GM10266 (cell line): ENCODE measurements around the gene GATAD2A.

ENCODE experiments used
- DNase-seq: peaks from one replicate; pipeline ENCODE4 v3.0.0; 2012; ENCODE audit errors: extremely low spot score
- TF ChIP-seq, protein P1 (sequence below): IDR thresholded peaks from 2 replicates; pipeline ENCODE4 v1.5.1; 2012; ENCODE audit warnings: mild to moderate bottlenecking, low read depth; ENCODE audit not compliant: control insufficient read depth, insufficient read depth; ENCODE audit errors: missing control alignments

Gene GATAD2A

GRCh38 chr19:19514215-19514657, 108.8 kb downstream of the GATAD2A start:
- no peak for DNase-seq

GRCh38 chr19:19514881-19515641, 109.6 kb downstream of the GATAD2A start, which contains the start of gene TSSK6:
Gene TSSK6, minus strand, starts transcription at chr19:19515548. Its CDS starts 121 bp downstream, at chr19:19515427.
- DNase-seq = no peak
- TF ChIP-seq, protein P1, sequence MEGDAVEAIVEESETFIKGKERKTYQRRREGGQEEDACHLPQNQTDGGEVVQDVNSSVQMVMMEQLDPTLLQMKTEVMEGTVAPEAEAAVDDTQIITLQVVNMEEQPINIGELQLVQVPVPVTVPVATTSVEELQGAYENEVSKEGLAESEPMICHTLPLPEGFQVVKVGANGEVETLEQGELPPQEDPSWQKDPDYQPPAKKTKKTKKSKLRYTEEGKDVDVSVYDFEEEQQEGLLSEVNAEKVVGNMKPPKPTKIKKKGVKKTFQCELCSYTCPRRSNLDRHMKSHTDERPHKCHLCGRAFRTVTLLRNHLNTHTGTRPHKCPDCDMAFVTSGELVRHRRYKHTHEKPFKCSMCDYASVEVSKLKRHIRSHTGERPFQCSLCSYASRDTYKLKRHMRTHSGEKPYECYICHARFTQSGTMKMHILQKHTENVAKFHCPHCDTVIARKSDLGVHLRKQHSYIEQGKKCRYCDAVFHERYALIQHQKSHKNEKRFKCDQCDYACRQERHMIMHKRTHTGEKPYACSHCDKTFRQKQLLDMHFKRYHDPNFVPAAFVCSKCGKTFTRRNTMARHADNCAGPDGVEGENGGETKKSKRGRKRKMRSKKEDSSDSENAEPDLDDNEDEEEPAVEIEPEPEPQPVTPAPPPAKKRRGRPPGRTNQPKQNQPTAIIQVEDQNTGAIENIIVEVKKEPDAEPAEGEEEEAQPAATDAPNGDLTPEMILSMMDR = no peak

More at GRCh38 chr19:19514215-19514657, 108.8 kb downstream of the GATAD2A start:
- TF ChIP-seq, protein P1 = no peak

GRCh38 chr19:19515642-19516519, 110.4 kb downstream of the GATAD2A start, which contains the start of gene NDUFA13:
Gene NDUFA13, plus strand, starts transcription at chr19:19516225. Its CDS starts 14 bp downstream, at chr19:19516239.
- TF ChIP-seq, protein P1 = no peak
- DNase-seq = peak; percentile 96

DNA sequence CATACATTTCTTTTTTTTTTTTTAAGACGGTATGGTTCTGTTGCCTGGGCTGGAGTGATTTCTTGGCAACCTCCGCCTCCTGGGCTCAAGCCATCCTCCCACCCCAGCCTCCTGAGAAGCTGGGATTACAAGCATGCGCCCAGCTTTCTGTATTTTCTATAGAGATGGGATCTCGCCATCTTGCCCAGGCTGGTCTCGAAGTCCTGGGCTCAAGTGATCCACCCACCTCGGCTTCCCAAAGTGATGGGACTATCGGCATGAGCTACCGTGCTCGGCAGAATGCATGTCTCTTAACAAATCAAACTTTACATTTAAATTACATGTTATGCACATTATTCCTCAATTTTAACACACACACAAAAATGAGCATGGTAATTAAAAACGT, 111.8 kb downstream of the GATAD2A start:
- TF ChIP-seq, protein P1 = no peak
- DNase-seq = no peak

- no peak for DNase-seq
- TF ChIP-seq, protein P1 = no peak
These were observed 115.5 kb downstream of the GATAD2A start for GRCh38 chr19:19520989-19521388.

DNA sequence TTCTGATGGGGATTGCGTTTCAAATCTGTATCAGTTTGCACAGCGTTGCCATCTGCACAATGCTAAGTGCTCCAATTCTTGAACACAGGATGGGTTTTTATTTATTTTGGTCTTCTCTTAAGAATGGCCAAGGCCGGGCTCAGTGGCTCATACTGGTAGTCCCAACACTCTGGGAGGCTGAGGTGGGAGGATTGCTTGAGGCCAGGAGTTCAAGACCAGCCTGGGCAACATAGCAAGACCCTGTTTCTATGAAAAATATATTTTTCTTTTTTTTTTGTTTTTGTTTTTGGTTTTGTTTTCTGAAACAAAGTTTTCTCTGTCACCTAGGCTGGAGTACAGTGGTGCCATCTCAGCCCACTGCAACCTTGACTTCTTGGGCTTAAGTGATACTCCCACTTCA, 117.7 kb downstream of the GATAD2A start:
- TF ChIP-seq, protein P1 = no peak
- DNase-seq = no peak

DNA sequence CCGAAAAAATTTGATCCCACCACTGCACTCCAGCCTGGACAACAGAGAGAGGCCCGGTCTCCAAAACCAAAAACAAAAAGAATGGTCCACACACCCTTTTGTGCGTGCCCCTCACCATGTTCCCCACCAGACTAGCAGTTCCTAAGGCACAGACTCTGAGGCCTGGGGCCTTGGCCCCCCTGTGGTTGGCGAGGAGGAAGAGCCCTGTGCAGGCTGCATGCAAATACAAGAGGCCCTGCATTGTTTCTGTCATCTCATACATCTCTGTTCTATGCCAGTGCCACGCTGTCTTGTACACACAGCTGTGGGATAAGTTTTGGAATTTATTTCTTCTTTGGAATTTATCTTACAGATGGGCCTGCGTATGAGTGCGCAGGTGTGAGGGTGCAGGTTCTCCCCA, 118.6 kb downstream of the GATAD2A start:
- TF ChIP-seq, protein P1 = no peak
- DNase-seq = no peak
